ENCODE data around the gene CHSY1.

Gene CHSY1

GRCh38 chr15:101148881-101149664, 102.8 kb downstream of the CHSY1 start:
- DNase-seq, result no peak

GRCh38 chr15:101148166-101148880, 103.5 kb downstream of the CHSY1 start:
- DNase-seq, result no peak

DNA sequence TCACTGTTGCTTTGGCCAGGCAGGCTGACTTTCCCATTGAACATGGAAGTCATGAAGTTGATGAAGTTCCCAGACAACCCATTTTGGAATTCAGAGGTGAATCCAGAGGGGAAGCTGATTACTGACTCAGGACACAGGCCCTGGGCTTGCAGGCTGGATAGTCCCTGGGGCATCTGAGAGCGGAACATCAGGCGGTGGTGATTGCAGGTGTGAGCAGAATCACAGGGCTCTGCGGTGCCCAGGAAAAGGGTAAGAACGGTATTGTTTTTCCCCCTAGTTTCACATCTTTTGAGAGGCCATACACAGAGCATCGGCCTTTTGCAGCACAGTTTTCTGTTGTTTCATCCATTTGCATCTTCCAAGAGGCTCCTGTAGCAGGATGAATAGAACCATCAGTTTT, 104.7 kb downstream of the CHSY1 start:
- DNase-seq, result no peak

GRCh38 chr15:101146118-101146702, 105.6 kb downstream of the CHSY1 start:
- no peak for DNase-seq

DNA sequence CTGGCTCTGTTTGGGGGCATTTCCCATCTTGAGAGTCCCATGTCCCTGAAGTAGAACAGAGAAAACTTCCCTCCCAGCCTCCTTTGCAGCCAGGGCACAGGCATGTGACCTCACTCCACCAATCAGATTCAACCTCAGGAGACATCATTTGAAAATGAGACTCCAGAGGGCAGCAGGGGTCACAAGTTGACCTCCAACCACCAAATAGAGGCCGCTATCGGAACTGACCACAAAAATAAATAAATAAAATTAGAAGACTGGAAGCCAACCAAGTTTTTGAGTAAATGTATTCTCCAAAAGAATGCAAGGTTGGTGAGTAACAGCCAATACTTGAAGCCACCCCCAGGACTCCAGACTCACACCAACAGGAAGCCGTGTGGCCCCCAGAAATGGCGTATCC, 106.5 kb downstream of the CHSY1 start:
- no peak for DNase-seq

DNA sequence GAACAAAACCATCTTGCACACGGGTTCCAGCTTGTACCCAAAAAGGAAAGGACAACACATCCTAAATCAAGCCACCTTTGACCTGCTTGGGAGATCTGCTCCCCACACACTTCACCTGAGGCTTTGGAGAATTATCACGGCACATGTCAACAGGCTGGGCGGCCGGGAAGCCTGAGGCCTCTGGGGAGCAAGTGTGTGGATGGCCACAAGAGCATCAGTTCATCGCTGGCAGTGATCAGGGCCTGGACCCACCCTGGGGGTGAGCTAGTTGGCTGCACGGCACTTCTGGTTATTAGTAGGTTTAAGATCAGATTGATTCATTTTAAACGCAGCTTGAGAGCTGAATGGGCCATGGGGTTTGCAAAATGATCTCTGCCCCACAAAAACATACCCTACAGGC, 108.5 kb downstream of the CHSY1 start:
- no peak for DNase-seq

GRCh38 chr15:101142711-101143110, 109.1 kb downstream of the CHSY1 start:
- DNase-seq, result no peak

DNA sequence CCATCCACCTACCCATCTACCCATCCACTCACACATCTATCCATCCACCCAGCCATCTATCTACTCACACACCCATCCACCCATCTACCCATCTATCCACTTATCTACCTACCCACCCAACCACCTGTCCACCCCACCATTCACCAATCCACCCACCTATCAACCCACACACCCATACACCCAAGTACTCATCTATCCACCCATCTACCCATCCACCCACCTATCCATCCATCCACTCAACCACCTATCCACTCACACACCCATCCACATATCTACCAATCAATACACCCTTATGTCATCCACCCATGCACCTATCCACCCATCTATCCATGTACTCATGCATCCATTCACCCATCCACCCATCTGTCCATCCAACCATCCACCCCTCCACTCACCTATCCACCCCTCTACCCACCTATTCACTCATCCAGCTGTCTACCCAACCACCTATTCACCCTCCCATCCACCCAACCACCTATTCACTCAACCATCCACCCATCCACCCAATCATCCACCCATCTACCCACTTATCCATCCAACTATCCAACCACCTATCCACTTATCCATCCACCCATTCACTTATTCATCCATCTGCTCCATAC, 109.8 kb downstream of the CHSY1 start:
- no peak for DNase-seq

GRCh38 chr15:101140697-101141065, 111.2 kb downstream of the CHSY1 start:
- no peak for DNase-seq

DNA sequence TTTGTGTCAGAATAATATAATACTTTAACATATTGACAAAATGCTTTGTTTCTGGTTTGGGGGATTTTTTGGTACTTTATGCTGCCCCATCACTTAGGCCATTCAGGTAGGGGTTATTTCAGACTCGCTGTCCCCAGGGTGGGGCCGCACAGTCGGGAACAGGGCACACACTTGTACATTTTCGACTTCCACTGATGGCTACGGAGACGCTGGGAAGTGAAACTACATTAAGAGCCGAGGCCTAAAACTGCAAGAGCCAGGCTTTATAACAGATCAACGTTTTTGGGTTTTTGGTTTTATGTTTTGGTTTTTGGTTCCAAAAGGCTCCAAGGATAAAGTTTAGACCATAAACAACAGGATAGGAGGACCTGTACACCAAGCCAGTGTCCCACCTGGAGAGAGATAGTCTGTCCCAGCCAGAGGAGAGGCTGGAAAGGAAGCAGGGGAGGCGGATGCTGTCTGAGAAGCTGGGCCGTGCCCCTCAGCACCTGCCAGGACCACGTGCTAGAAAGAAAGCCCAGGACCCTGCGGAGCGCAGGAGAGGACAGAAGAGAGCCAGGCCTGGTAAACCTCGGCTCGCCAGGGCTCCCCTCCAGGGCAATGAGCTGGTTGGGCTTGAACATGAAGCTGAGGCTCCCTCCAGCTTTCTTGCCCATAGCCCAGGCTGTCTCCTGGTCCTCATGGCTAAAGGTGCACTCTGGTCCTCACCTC, 111.7 kb downstream of the CHSY1 start:
- DNase-seq, result peak in 1 of 2 donors; percentile 40

DNA sequence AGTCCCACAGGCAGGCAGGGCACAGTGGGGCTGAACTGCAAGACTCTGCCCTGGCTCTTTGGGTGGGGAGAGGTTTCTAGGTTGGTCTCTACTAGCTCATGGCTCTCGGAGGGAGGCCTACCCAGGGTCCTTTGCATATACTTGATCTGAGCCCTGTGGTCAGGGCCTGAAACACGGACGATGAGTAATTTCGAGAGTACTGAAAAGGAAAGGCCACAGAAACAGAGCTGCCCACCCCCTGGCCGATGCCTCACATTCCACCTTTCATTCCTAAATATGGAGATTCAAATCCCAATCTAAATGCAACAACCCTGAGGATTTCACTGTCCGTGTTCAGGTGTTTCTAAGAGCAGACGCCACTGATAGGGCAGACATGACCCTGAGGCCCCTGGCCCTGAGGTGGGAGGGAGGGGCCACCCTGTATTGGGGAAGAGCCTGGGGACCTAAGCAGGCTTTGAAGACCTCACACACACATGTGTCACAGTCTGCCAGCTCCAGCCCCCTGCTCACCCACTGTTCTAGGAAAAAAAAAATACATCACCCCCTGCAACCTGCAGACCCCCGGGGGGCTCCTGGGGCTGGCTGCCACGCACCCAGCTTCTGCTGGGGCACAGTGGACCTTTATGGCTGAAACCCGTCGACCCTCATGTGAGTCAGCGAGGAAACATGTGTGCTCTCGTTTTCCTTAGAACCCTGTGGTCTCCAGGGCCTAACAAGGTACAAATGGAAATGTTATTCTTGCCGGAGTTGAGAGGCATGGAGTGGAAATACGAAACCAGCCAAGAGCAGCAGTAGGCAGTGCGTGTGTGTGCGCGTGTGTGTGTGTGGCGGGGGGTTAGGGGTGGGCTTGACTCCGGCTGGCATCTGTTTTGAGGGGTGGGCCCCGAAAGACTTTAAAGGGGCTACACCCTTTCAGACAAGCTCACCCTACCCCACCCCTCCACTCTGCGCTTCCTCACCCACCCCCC, 112.7 kb downstream of the CHSY1 start:
- no peak for DNase-seq

GRCh38 chr15:101138086-101138660, 113.7 kb downstream of the CHSY1 start:
- DNase-seq, result no peak

DNA sequence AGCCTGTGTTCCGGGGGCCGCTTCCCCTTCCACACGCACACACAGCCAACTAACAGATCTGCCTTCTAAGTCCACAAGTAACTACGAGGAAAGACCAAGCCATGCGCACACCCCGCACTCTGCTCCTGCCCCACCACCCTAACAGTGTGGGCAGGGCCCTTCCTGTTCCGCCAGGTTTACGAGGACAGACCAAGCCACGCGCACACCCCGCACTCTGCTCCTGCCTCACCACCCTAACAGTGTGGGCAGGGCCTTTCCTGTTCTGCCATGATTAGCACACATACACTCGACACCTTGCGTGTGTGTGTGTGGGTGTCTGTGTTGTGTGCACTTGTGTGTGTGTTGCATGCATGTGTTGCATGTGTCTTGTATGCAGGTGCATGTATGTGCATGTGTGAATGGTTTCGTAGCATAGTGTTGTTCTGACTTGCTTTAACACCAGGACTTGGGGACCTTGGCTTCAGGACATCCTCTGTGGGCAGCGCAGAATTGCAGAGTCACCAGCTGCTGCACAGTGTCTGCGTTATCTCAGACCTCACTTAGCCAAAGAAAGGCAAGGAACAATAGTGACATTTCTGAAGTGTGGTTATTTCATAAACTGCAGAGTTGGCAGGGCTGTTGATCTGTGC, 114.4 kb downstream of the CHSY1 start:
- DNase-seq, result peak; percentile 79 to 94

DNA sequence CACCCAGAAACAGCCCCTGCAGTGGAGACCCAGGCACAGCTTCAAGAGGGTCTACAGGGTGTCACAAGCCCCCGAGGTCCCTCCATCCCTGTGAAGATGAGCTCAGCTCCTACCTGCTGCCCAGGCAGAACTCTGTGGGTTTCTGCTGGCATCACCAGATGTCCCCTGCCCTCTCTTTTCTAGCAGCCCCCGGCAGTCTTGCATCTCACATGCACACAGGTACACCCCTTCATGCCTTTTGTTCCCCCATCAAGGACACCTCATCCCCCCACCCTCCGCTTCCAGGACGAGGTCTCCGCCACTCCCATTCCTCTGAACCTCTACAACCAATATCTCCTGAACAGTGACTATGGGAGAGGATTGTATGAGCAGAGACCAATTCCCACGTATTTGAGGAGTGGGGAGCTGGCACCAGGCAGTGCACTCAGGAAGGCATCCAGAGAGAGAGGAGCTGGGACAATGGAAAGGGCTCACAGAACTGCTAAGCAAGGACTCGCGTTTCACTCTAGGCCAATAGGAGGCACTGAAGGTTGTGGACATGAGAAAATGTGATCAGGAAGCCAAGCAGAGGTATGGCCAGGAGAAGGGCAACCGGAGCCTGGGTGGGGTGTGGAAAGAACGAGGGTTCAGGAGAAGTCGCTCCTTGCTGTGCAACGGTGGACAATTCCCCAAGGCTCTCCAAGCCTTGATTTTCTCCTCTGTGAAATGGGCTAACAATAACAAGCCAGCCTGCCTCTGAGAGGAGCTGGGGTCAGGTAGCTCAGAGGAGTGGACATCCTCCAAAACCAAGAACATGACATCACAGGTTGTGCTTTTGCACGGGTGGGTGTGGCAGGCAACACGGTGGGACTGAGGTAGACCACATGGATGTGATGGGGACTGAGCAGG, 115.2 kb downstream of the CHSY1 start:
- DNase-seq, result no peak

DNA sequence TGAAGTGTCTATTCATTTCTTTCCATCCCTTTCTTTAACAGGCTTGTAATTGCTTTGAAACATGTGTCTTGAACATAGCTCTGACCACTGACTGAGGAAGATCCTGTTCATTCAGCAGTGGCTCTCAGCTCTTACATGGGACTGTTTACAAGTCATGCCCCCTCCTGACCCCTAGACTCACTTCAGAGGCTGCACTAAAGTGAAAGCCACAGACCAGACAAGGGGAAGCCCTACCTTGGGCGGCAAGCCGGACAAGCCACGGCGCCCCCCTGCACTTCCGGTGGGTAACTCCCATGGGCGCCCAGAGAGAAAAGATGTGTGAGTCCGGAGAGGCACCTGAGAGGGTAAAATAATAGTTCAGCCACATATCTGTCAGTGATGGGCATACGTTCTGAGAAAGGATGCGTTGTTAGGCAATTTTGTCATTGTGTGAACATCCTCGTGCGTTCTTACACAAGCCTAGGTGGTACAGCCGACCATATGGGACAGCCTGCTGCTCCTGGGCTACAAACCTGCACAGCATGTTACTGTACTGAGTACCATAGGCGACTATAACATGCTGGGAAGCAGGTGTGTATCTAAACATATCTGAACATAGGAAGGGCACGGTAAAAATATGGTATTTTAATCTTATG, 116.2 kb downstream of the CHSY1 start:
- no peak for DNase-seq

GRCh38 chr15:101134780-101135179, 117.1 kb downstream of the CHSY1 start:
- no peak for DNase-seq

DNA sequence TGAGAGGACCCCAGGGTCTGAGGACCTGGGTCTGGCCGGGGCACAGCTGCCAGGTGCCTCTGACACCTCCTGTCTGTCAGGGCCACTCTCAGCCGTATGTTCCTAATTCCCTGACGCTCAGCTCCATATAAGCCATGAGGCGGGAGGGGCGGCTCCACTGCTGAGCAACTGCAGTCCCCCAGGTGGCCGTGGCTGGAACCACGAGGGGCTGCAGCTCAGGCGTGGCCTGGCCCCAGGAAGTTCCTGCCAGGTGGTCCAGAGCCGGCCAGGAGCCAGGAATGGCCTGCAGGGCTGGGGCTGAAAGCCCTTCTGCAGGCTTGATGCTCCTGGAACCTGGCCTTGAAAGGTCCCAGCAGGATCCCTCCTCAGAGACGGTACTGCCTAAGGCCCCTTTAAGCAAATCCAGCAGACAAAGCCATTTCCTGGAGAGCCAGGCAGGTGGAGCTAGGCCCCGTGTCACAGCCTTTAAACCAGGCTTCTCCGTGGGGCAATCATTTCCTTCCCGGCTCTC, 118.0 kb downstream of the CHSY1 start:
- no peak for DNase-seq

DNA sequence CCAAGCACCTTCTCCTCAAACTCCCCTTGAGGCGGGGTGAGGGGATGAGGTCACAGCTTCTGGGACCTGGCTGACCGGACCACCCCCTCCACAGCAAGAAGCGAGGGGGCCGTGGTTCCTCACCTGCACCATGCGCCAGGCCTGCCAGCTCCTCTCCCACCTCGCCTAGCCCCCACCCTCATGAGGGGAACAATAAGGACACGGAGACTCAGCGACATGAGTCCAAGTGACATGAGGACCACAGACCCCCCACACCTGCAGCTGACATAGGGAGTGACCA, 118.7 kb downstream of the CHSY1 start:
- no peak for DNase-seq
